Measurements from ENCODE around the gene DGKG.

The DGKG gene

GRCh38 chr3:186217820-186218164, 144.2 kb downstream of the DGKG start:
- Histone ChIP-seq H3K27me3 (replicated peaks; ENCODE audit: control insufficient read depth, insufficient read depth, low read length) (no peaks in the 10 kb centered on the region), H3K36me3 (ENCODE audit: control insufficient read depth, insufficient read depth, low read length) (no peaks in the 10 kb centered on the region), H3K4me3 (replicated peaks; ENCODE audit: low read depth, low read length) (no peak overlapping the region)
- peak; percentile 56 for DNase-seq (ENCODE audit: extremely low read depth, insufficient read length)
- no peak for TF ChIP-seq CTCF (IDR thresholded peaks at IDR 0.05; ENCODE audit: insufficient read depth, low read length, poor library complexity, severe bottlenecking)

GRCh38 chr3:186216900-186217819, 144.9 kb downstream of the DGKG start:
- DNase-seq (ENCODE audit: extremely low read depth, insufficient read length), result no peak
- TF ChIP-seq CTCF (IDR thresholded peaks at IDR 0.05; ENCODE audit: insufficient read depth, low read length, poor library complexity, severe bottlenecking), result no peak
- no peaks in the 10 kb centered on the region for H3K36me3 ChIP-seq (ENCODE audit: control insufficient read depth, insufficient read depth, low read length)
- H3K4me3 ChIP-seq (replicated peaks; ENCODE audit: low read depth, low read length), result no peak overlapping the region
- H3K27me3 ChIP-seq (replicated peaks; ENCODE audit: control insufficient read depth, insufficient read depth, low read length), result no peaks in the 10 kb centered on the region

GRCh38 chr3:186214670-186215069, 147.4 kb downstream of the DGKG start:
- H3K27me3 ChIP-seq (replicated peaks; ENCODE audit: control insufficient read depth, insufficient read depth, low read length), result no peaks in the 10 kb centered on the region
- H3K4me3 ChIP-seq (replicated peaks; ENCODE audit: low read depth, low read length), result no peak overlapping the region
- H3K36me3 ChIP-seq (ENCODE audit: control insufficient read depth, insufficient read depth, low read length), result no peaks in the 10 kb centered on the region
- TF ChIP-seq CTCF (IDR thresholded peaks at IDR 0.05; ENCODE audit: insufficient read depth, low read length, poor library complexity, severe bottlenecking), result no peak
- DNase-seq (ENCODE audit: extremely low read depth, insufficient read length), result no peak

- TF ChIP-seq CTCF (IDR thresholded peaks at IDR 0.05; ENCODE audit: insufficient read depth, low read length, poor library complexity, severe bottlenecking), result no peak
These were observed 148.1 kb downstream of the DGKG start for GRCh38 chr3:186213946-186214345.

GRCh38 chr3:186212611-186213010, 149.4 kb downstream of the DGKG start:
- Histone ChIP-seq H3K36me3 (ENCODE audit: control insufficient read depth, insufficient read depth, low read length) (no peaks in the 10 kb centered on the region), H3K4me3 (replicated peaks; ENCODE audit: low read depth, low read length) (no peak overlapping the region), H3K27me3 (replicated peaks; ENCODE audit: control insufficient read depth, insufficient read depth, low read length) (no peaks in the 10 kb centered on the region)
- no peak for TF ChIP-seq CTCF (IDR thresholded peaks at IDR 0.05; ENCODE audit: insufficient read depth, low read length, poor library complexity, severe bottlenecking)
- DNase-seq (ENCODE audit: extremely low read depth, insufficient read length), result no peak

More at GRCh38 chr3:186213946-186214345, 148.1 kb downstream of the DGKG start:
- no peak overlapping the region for H3K4me3 ChIP-seq (replicated peaks; ENCODE audit: low read depth, low read length)
- DNase-seq (ENCODE audit: extremely low read depth, insufficient read length), result no peak
- H3K36me3 ChIP-seq (ENCODE audit: control insufficient read depth, insufficient read depth, low read length), result no peaks in the 10 kb centered on the region
- H3K27me3 ChIP-seq (replicated peaks; ENCODE audit: control insufficient read depth, insufficient read depth, low read length), result no peaks in the 10 kb centered on the region

Measured in GM06990 (cell line).